ENCODE results near the gene RCOR2. TPM values are rescaled to one million over a fixed set of nuclear protein-coding genes. Genes with fewer than 3 reads are reported as not detected.
A peak's percentile ranks its signal among the peaks of the same experiment; 100 is the strongest.
"Not testable (repeated sequence)": the region's sequence is repeated elsewhere in the genome, so short reads cannot be mapped to it uniquely, and the experiment has no call there.

The RCOR2 gene
- polyA plus RNA-seq, 4 donors, result 10.5 to 14.5 (median 13.1) TPM

- no peak for DNase-seq (ENCODE audit: low read depth in 4 of 4, low spot score in 3 of 4)
Observed at GRCh38 chr11:63882555-63883242, 34.3 kb downstream of the RCOR2 start.

GRCh38 chr11:63880403-63880790 is 36.6 kb downstream of the RCOR2 start:
- DNase-seq (ENCODE audit: low read depth in 4 of 4, low spot score in 3 of 4), result no peak

- no peak for DNase-seq (ENCODE audit: low read depth in 4 of 4, low spot score in 3 of 4)
Observed at GRCh38 chr11:63879598-63880402, 37.2 kb downstream of the RCOR2 start.

GRCh38 chr11:63877658-63878241 is 39.2 kb downstream of the RCOR2 start:
- DNase-seq (ENCODE audit: low read depth in 4 of 4, low spot score in 3 of 4), result no peak

GRCh38 chr11:63876616-63877015 is 40.3 kb downstream of the RCOR2 start:
- DNase-seq (ENCODE audit: low read depth in 4 of 4, low spot score in 3 of 4), result no peak

GRCh38 chr11:63875506-63876065 is 41.4 kb downstream of the RCOR2 start:
- DNase-seq (ENCODE audit: low read depth in 4 of 4, low spot score in 3 of 4), result no peak

DNA sequence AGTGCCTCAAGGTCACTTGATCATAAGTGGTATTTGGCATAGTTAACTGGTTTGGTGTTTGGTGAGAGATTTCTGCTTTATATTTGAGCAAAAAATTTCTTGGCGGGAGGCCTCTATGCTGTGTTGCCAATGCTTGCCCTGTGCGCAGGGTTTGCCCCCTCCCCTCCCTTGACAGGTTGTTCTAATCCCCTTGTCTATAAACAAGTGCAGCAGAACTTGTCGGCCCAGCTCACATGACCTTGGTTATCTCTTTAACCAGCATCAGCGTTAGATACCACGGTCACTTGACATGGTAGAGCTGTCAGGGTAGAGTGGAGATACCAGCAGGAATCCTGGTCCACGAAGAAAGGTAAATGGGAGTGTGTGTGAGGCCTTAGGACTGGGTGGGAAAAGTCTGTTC is 42.5 kb downstream of the RCOR2 start:
- no peak for DNase-seq (ENCODE audit: low read depth in 4 of 4, low spot score in 3 of 4)

- DNase-seq (ENCODE audit: low read depth in 4 of 4, low spot score in 3 of 4), result no peak
Observed at GRCh38 chr11:63873311-63873710, 43.7 kb downstream of the RCOR2 start.

DNA sequence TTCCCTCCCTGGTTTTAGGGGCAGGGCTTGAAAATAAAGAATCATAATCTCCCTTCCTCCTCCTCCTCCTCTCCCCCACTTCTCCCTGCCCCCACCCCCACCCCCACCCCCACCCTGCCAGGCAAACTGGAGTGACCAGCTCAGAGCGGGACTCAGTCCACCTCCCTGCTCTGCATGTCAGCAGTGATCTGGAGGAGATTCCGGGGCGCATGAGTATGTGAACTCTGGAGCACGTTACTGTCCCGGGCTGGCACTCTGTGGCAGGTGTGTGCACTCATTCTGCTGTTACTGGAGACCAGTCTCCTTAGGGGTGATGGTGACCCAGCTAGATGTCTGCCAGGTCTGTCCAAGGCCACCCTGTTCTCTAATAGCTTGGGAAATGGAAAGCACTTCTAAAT is 44.2 kb downstream of the RCOR2 start:
- DNase-seq (ENCODE audit: low read depth in 4 of 4, low spot score in 3 of 4), result no peak

DNA sequence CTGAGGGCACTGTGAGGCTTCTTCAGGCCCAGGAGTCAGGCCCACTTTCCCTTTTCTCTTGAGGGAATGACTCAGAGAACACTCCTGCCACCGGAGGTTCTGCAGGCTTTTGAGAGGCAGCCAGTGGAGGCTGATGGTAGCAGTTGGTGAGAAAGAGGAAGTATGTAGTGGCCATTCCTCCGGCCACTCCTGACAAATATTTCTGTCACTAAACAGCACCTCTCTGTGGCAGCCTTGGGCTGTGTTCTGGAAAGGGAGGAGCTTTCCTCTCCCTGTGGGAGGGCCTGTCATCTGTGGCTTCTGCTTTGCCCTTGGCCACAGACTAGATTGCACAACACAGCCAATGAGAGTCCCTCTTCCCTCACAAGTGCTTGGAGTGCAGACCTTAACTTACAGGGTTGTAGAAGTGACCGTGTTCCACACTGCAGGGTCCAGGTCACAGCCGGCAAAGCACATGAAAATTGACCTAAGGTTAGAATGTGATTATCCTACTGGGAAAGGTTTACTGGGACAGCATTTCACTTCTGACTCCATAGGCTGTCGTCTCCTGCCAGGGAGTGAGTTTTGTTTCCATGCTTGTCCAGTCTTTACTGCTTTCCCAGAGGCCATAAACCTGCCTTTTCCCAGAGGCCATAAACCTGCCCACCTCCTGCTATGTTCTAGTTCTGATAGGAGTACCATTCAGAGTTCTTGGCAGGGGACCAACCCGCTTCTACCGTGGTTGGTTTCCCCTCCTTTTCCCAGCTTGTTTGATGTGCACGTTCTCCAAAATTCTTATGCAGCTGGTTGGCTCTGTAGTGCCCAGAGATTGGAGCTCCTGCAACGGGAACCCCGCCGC is 44.8 kb downstream of the RCOR2 start:
- DNase-seq (ENCODE audit: low read depth in 4 of 4, low spot score in 3 of 4), result peak in 3 of 4 donors; percentile 38 to 58 (median 47)

DNA sequence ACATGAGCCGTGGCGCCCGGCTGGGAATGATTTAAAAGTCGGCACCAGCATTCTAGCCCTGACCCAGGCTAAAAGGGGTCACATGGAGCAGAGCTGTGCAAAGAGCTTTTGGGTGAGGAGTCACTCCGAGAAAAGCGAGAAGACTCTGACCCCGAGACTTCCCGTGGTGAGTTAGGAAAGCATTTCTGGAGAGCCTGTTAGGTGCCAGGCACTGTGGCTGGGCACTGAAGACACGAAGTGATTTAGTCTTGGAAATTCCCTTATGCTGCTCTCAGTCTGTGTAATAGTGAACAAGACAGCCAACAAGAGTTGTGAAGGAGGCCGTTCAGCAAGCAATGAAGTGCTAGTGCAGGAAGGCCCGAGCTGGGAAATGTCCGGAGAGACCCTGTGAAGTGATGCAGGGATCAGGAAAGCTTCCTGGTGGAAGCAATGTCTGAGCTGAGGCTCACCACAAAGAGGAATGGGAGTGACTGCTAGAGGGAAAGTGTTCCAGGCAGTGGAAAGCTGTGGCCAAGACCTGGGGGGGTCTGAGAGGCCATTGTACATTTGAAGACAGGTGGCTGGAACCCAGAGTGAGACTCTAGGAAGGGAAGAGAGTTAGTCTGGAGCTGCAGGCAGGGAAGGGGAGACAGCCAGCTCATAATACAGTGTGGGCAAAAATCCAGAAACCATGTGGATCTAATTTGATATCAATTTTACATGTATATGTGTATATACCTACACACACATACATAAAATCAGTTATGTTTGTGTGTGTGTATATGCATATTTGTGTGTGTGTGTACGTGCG is 46.4 kb downstream of the RCOR2 start:
- no peak for DNase-seq (ENCODE audit: low read depth in 4 of 4, low spot score in 3 of 4)

- no peak for DNase-seq (ENCODE audit: low read depth in 4 of 4, low spot score in 3 of 4)
Observed at GRCh38 chr11:63869683-63870082, 47.3 kb downstream of the RCOR2 start.

- DNase-seq (ENCODE audit: low read depth in 4 of 4, low spot score in 3 of 4), result no peak
Observed at GRCh38 chr11:63869171-63869591, 47.8 kb downstream of the RCOR2 start.

DNA sequence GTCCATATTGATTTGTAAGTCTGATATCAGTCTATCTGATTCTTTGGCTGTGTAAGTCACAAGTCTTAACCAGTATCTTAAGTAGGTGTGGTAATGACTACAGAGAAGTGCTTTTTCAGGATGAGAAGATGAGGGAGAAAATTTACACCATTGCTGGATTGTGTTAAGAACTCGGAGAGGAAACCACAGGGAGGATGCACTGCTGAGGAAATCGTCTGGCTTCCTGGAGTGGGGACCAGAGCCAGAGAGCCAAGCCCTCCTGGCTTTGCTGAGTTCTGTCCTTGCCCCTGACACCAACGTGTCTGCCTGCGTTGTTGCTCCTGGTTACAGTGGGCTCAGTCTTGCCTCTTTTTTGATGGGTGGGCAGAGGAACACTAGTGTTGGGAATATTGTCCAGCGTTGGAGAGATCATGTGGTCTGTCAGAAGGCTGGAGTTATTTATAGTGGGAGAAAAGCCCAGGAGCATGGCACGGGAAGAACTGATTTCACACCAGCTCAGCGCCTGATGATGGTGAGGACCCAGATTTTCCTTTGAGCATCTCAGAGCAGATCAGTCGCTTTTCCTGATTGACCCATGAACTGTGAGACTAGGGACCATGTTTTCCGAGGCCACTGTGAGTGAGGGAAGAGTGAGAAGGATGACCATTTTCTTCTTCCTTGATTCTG is 48.4 kb downstream of the RCOR2 start:
- DNase-seq (ENCODE audit: low read depth in 4 of 4, low spot score in 3 of 4), result no peak

DNA sequence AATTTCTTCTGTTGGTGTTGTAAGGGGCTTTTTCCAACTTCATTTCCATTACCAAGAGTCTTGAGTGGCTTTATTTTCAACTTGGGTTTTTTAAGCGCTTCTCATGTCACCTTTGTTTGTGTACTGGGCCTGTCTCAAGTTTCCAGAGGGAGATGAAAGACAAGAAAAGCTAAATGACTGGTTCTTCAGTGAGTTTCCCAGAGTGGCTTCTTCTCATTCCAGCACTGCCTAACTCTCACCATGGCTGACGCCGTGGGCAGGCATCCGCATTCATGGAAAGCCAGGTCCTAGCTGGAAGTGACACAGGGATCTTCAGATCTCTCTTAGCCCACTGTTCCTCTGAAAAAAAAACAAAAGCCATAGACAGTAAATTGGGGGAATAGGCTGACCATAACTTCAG is 49.5 kb downstream of the RCOR2 start:
- no peak for DNase-seq (ENCODE audit: low read depth in 4 of 4, low spot score in 3 of 4)

- DNase-seq (ENCODE audit: low read depth in 4 of 4, low spot score in 3 of 4), result no peak
Observed at GRCh38 chr11:63866211-63866610, 50.8 kb downstream of the RCOR2 start.

DNA sequence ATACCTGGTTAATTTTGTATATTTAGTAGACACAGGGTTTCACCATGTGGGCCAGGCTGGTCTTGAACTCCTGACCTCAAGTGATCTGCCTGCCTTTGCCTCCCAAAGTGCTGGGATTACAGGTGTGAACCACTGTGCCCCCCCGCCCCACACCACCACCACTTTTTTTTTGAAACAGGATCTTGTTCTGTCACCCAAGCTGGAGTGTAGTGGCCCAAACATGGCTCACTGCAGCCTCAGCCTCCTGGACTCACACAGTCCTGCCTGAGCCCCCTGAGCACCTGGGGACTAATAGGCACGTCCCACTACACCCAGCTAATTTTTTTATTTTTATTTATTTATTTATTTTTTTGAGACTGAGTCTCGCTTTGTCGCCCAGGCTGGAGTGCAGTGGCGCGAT is 53.3 kb downstream of the RCOR2 start:
- not testable (repeated sequence) for DNase-seq (ENCODE audit: low read depth in 4 of 4, low spot score in 3 of 4)

DNA sequence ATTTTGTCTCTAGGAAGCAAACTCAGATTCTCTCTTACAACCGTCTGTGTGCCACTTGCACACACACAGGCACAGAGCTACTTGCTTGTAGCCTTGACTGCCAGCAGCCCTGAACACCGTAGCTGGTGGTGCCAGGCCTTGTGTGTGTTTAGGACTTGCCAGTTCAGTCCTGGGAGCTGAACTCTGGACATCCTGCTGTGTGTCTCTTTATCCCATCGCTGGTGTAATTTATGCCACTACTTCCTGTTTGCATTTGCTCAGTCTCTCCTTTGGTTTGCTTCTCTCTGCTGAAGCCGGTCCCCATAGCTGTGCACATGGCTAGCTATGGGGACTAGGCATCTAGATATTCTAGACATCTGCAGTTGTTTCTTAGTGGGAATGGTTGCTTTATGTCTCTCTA is 54.0 kb downstream of the RCOR2 start:
- DNase-seq (ENCODE audit: low read depth in 4 of 4, low spot score in 3 of 4), result no peak
